H1 (cell line): ENCODE measurements around the gene SEC24C. TPM values are rescaled to one million over a fixed set of nuclear protein-coding genes. Genes with fewer than 3 reads are reported as not detected.

ENCODE experiments used
- CTCF ChIA-PET: fragments of 300-600 bp; sonication (Branson Sonifier 250); formaldehyde crosslinking; loops from one replicate; lab custom pipeline; 2021; ENCODE audit not compliant: partially characterized antibody; lab: Charles Lee
- POLR2A ChIA-PET: fragments of 300-600 bp; sonication (Branson Sonifier 250); formaldehyde crosslinking; loops from one replicate; lab custom pipeline; 2021; ENCODE audit warnings: inconsistent platforms; ENCODE audit not compliant: partially characterized antibody; lab: Charles Lee
- DNase-seq, 2 experiments: peaks; one replicate each; pipeline versions ENCODE4 v3.0.0 to v3.0.0-alpha.2; 2010 to 2022; ENCODE audit warnings: low spot score in 2 of 2, low read depth in 1 of 2, mixed read lengths in 1 of 2
- FAIRE-seq: peaks from 2 replicates; lab custom pipeline; 2011; peaks lifted over from hg19 to GRCh38; lab: Jason Lieb, UNC
- H2AFZ ChIP-seq: 2 replicates; pipeline ENCODE4 v1.8.1; 2012; ENCODE audit warnings: low read length, inconsistent platforms
- H2AK5ac ChIP-seq: 2 replicates; pipeline ENCODE4 v1.6.1; 2013; ENCODE audit warnings: low read depth, low read length
- H2BK120ac ChIP-seq: replicated peaks from 2 replicates; pipeline ENCODE3; 2013; ENCODE audit warnings: low read depth, low read length, inconsistent platforms
- H2BK12ac ChIP-seq: 2 replicates; pipeline ENCODE4 v1.6.1; 2013; ENCODE audit warnings: low read depth, low read length
- H2BK15ac ChIP-seq: 2 replicates; pipeline ENCODE4 v1.6.1; 2013; ENCODE audit warnings: low read length
- H2BK20ac ChIP-seq: 2 replicates; pipeline ENCODE4 v1.6.1; 2013; ENCODE audit warnings: low read length
- H2BK5ac ChIP-seq: 2 replicates; pipeline ENCODE4 v1.6.1; 2013; ENCODE audit warnings: low read depth, low read length
- H3K14ac ChIP-seq: 2 replicates; pipeline ENCODE4 v1.6.1; 2013; ENCODE audit warnings: inconsistent platforms; ENCODE audit not compliant: insufficient read length
- H3K18ac ChIP-seq: 2 replicates; pipeline ENCODE4 v1.6.1; 2013; ENCODE audit warnings: low read length; ENCODE audit errors: extremely low read depth
- H3K23ac ChIP-seq: 2 replicates; pipeline ENCODE4 v1.6.1; 2013; ENCODE audit warnings: inconsistent platforms; ENCODE audit not compliant: insufficient read length
- H3K23me2 ChIP-seq: 2 replicates; pipeline ENCODE4 v1.6.1; 2013; ENCODE audit warnings: low read depth, low read length
- H3K27ac ChIP-seq: 2 replicates; pipeline ENCODE4 v1.6.1; 2011; ENCODE audit warnings: low read depth, low read length, inconsistent platforms
- H3K27me3 ChIP-seq, 4 experiments: replicated peaks in 1 of 4; 1 replicate in 1 of 4; 2 replicates in 3 of 4; pipeline versions ENCODE4 v1.6.1 to v1.8.1; 2011 to 2013; ENCODE audit warnings: low read length in 3 of 4, mild to moderate bottlenecking in 3 of 4, inconsistent platforms in 2 of 4, mixed read lengths in 2 of 4, moderate library complexity in 1 of 4; ENCODE audit not compliant: control insufficient read depth in 3 of 4, insufficient read depth in 3 of 4; ENCODE audit errors: extremely low read depth in 1 of 4
- H3K36me3 ChIP-seq, 4 experiments: 2 replicates each; pipeline versions ENCODE4 v1.6.1 to v1.8.1; 2011 to 2013; ENCODE audit warnings: mild to moderate bottlenecking in 4 of 4, low read length in 3 of 4, moderate library complexity in 2 of 4, control low read depth in 1 of 4, inconsistent platforms in 1 of 4; ENCODE audit not compliant: insufficient read depth in 4 of 4, control insufficient read depth in 2 of 4
- H3K4ac ChIP-seq: replicated peaks from 2 replicates; pipeline ENCODE3; 2013; ENCODE audit warnings: low read length, low read depth, mixed read lengths, inconsistent platforms; ENCODE audit not compliant: insufficient read length
- H3K4me1 ChIP-seq, 4 experiments: replicated peaks in 1 of 4; 1 replicate in 1 of 4; 2 replicates in 3 of 4; pipeline versions ENCODE4 v1.6.1 to v1.8.1; 2011 to 2013; ENCODE audit warnings: low read length in 3 of 4, inconsistent platforms in 2 of 4, mixed read lengths in 1 of 4; ENCODE audit not compliant: insufficient read depth in 4 of 4, control insufficient read depth in 3 of 4
- H3K4me2 ChIP-seq, 2 experiments: 2 replicates each; pipeline versions ENCODE4 v1.6.1 to v1.8.1; 2011 to 2013; ENCODE audit warnings: low read depth in 2 of 2, low read length in 2 of 2, control low read depth in 1 of 2, inconsistent platforms in 1 of 2, mild to moderate bottlenecking in 1 of 2; ENCODE audit not compliant: insufficient read depth in 1 of 2
- H3K4me3 ChIP-seq, 4 experiments: fragments of 200-600, 300-600 bp in 1 of 4; sonication (generic), shearing (Covaris generic), sonication (Bioruptor Twin) in 1 of 4; 2 replicates each; pipeline versions ENCODE4 v1.5.1 to v1.8.1; 2011 to 2016; ENCODE audit warnings: low read length in 4 of 4, low read depth in 3 of 4, control low read depth in 2 of 4, inconsistent platforms in 2 of 4, mild to moderate bottlenecking in 2 of 4, mixed read lengths in 1 of 4, moderate library complexity in 1 of 4; ENCODE audit not compliant: insufficient read depth in 2 of 4; ENCODE audit errors: extremely low read depth in 1 of 4
- H3K56ac ChIP-seq: replicated peaks from 2 replicates; pipeline ENCODE3; 2013; ENCODE audit warnings: low read depth, mild to moderate bottlenecking, mixed read lengths, low read length, inconsistent platforms; ENCODE audit not compliant: insufficient read length
- H3K79me1 ChIP-seq: 2 replicates; pipeline ENCODE4 v1.6.1; 2013; ENCODE audit warnings: low read depth, low read length, control low read depth
- H3K79me2 ChIP-seq, 2 experiments: 2 replicates each; pipeline versions ENCODE4 v1.6.1 to v1.8.1; 2012 to 2013; ENCODE audit warnings: low read length in 2 of 2, mild to moderate bottlenecking in 2 of 2, inconsistent platforms in 1 of 2; ENCODE audit not compliant: insufficient read depth in 2 of 2, control insufficient read depth in 1 of 2
- H3K9ac ChIP-seq, 4 experiments: replicated peaks in 1 of 4; 1 replicate in 1 of 4; 2 replicates in 3 of 4; pipeline versions ENCODE4 v1.6.1 to v1.8.1; 2011 to 2013; ENCODE audit warnings: low read depth in 3 of 4, low read length in 3 of 4, control low read depth in 2 of 4, mild to moderate bottlenecking in 2 of 4, moderate library complexity in 2 of 4, inconsistent platforms in 1 of 4; ENCODE audit errors: extremely low read depth in 1 of 4
- H3K9me3 ChIP-seq, 2 experiments: 2 replicates each; pipeline versions ENCODE4 v1.6.1 to v1.8.1; 2012 to 2013; ENCODE audit warnings: mild to moderate bottlenecking in 2 of 2, moderate library complexity in 2 of 2, control low read depth in 1 of 2, inconsistent platforms in 1 of 2, low read depth in 1 of 2, low read length in 1 of 2, mixed read lengths in 1 of 2; ENCODE audit not compliant: insufficient read depth in 2 of 2
- H4K20me1 ChIP-seq, 2 experiments: replicated peaks in 1 of 2; 2 replicates each; pipeline versions ENCODE3 to v1.8.1; 2011 to 2013; ENCODE audit warnings: inconsistent platforms in 2 of 2, low read length in 2 of 2, mild to moderate bottlenecking in 1 of 2; ENCODE audit not compliant: insufficient read depth in 2 of 2, control insufficient read depth in 1 of 2
- H4K5ac ChIP-seq: 2 replicates; pipeline ENCODE4 v1.6.1; 2013; ENCODE audit warnings: low read length, low read depth, mixed read lengths, inconsistent platforms; ENCODE audit not compliant: insufficient read length
- H4K8ac ChIP-seq: 2 replicates; pipeline ENCODE4 v1.8.0; 2013; ENCODE audit warnings: mild to moderate bottlenecking, moderate library complexity, low read length, inconsistent platforms; ENCODE audit not compliant: insufficient read depth; ENCODE audit errors: extremely low read depth
- H4K91ac ChIP-seq: replicated peaks from 2 replicates; pipeline ENCODE3; 2013; ENCODE audit warnings: low read length, mixed read lengths, inconsistent platforms; ENCODE audit not compliant: insufficient read length
- CEBPB ChIP-seq: IDR thresholded peaks from 2 replicates; pipeline ENCODE4 v1.6.1; 2012; ENCODE audit warnings: low read depth, low read length
- EGR1 ChIP-seq: IDR thresholded peaks from 2 replicates; pipeline ENCODE4 v1.6.1; 2011; ENCODE audit warnings: low read depth, low read length, borderline replicate concordance
- FOSL1 ChIP-seq: IDR thresholded peaks from 2 replicates; pipeline ENCODE4 v1.6.1; 2011; ENCODE audit warnings: mild to moderate bottlenecking, low read depth, low read length, moderate library complexity; ENCODE audit not compliant: insufficient read depth
- GTF2F1 ChIP-seq: IDR thresholded peaks from 2 replicates; pipeline ENCODE4 v1.6.1; 2012; ENCODE audit warnings: low read depth, low read length, improper control_type of control experiment, borderline replicate concordance
- KDM5A ChIP-seq: fragments of 200-600 bp; IDR thresholded peaks from 2 replicates; pipeline ENCODE4 v1.7.1; 2012; ENCODE audit warnings: mild to moderate bottlenecking, low read length, inconsistent platforms, mixed read lengths
- RAD21 ChIP-seq, 2 experiments: IDR thresholded peaks in 1 of 2; conservative IDR thresholded peaks in 1 of 2; 2 replicates each; pipeline ENCODE4 v1.6.1; 2011; ENCODE audit warnings: low read depth in 2 of 2, low read length in 2 of 2, improper control_type of control experiment in 1 of 2, inconsistent platforms in 1 of 2, mild to moderate bottlenecking in 1 of 2, moderate library complexity in 1 of 2
- SIN3A ChIP-seq, 2 experiments: IDR thresholded peaks in 1 of 2; conservative IDR thresholded peaks in 1 of 2; 2 replicates each; pipeline ENCODE4 v1.6.1; 2011 to 2012; ENCODE audit warnings: low read length in 2 of 2, improper control_type of control experiment in 1 of 2, low read depth in 1 of 2, mild to moderate bottlenecking in 1 of 2
- SUZ12 ChIP-seq: fragments of 200-600 bp; sonication (generic); IDR thresholded peaks from 2 replicates; pipeline ENCODE4 v1.6.1; 2012; ENCODE audit warnings: mild to moderate bottlenecking, inconsistent platforms, low read length, moderate library complexity, mixed read lengths
- TCF12 ChIP-seq: IDR thresholded peaks from 2 replicates; pipeline ENCODE4 v1.6.1; 2011; ENCODE audit warnings: low read depth, mild to moderate bottlenecking, low read length
- TEAD4 ChIP-seq: IDR thresholded peaks from 2 replicates; pipeline ENCODE4 v1.6.1; 2012; ENCODE audit warnings: low read depth, low read length, inconsistent platforms, mixed read lengths
- ZNF274 ChIP-seq: IDR thresholded peaks from 2 replicates; pipeline ENCODE4 v1.7.0; 2012; ENCODE audit warnings: low read length, borderline replicate concordance; ENCODE audit errors: extremely low read depth
- WGBS, 2 experiments: shearing (Covaris generic) in 1 of 2; methylation state at CpG; one replicate each; pipeline versions ENCODE4 v1.1.6 to v1.1.7; 2013 to 2015; ENCODE audit warnings: low lambda C conversion rate in 2 of 2, mixed read lengths in 2 of 2, inconsistent platforms in 1 of 2, low coverage in 1 of 2, missing lambda C conversion rate in 1 of 2; ENCODE audit not compliant: insufficient replicate concordance in 2 of 2, insufficient coverage in 1 of 2, insufficient read length in 1 of 2; ENCODE audit errors: extremely low coverage in 1 of 2, missing lambda C conversion rate in 1 of 2; 5-methylcytosine and 5-hydroxymethylcytosine counted together
- polyA plus RNA-seq, 7 experiments: library from polyadenylated mRNA; depleted of rRNA in 3 of 7; stranded (reverse) in 5 of 7; unstranded in 2 of 7; fragments of >200 nt in 5 of 7; fragments of 200-250 nt in 2 of 7; gene quantifications; 1 replicate in 5 of 7; 2 replicates in 1 of 7; 4 replicates in 1 of 7; pipeline versions ENCODE4 v1.2.1 to v1.2.3, GENCODE V29; 2011 to 2013; ENCODE audit warnings: missing spikeins in 2 of 7, mixed read lengths in 2 of 7
- total RNA-seq: library from RNA; stranded (reverse); fragmentation: NEBNext Ultra II Directional; extraction: Animal tissue kit (Norgen Biotek cat#: 25700); gene quantifications from 2 replicates; pipeline ENCODE4 v1.2.1, GENCODE V29; 2021

Gene SEC24C
- total and polyA plus RNA-seq, 2 of the 8 experiments (the other 6 are each of a cell fraction or from before 2014, with no cell fraction given) = 63.2 to 67.4 TPM

DNA sequence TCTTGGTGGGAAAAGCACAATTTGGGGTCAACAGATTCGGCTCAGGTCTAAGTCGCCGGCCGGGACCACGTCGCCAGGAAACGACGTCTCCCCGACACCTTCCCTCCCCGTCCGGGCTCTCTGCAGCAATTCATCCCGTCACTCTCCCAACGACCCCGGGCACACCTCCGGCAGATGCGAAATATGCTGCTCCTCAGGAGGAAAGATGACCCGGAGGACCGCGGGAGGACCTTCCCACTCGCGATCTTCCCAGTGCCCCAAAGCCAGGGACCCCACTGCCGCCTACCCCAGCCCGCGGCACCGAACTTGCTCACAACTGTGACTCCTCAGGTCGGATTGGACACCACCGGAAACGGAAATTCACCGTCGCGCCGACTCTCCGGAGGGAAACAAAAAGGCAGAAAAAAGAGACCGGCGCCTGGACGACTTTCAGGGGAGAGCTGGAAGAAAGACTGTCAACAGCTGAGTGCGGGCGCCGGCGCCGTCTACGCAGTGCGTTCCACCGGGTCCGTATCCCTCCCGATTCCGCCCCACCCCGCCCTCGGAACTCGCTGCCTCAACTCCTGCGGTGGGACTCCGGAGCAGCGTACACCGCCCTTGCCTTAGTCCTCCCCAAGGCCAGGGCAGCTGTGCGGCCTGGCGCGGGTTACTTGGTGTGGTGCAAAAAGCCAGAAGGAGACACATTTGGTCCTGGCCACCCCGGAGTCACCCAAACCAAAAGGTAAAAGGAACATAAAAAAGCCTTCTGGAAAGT is 13.8 kb upstream of the SEC24C start:
- H2AFZ ChIP-seq = peak overlapping the region; percentile 97; the same call in 1 of the 2 replicates
- H3K23ac ChIP-seq = no peak overlapping the region
- FAIRE-seq = no peak
- H4K20me1 ChIP-seq = no peaks in the 10 kb centered on the region
- ChIA-PET POLR2A (interaction anchor here (0.6 to 8.3 kb wide), 15 partner anchors 11 to 484 kb away, joined by 3 to 124 read pairs (median 3); partner anchors contain the start of genes PPP3CB and SEC24C), CTCF (interaction anchor here (1.0 to 1.6 kb wide), 4 partner anchors 13 to 120 kb away, joined by 3 to 5 read pairs (median 4); a partner anchor contains a TSS)
- H3K36me3 ChIP-seq = peaks cover 4 to 30% (median 16%) of the 10 kb centered on the region in 4 experiments; a peak in 6 of 8 replicates
- no peak overlapping the region for H2BK20ac ChIP-seq
- peak overlapping the region; percentile 97 for H4K5ac ChIP-seq
- no peak overlapping the region for H2BK15ac ChIP-seq
- no peaks in the 10 kb centered on the region for H3K4me1 ChIP-seq
- no peak overlapping the region for H3K14ac ChIP-seq
- H3K23me2 ChIP-seq = 0 out of 2 replicates have a peak, but pooled peaks cover 2% of the 10 kb centered on the region
- H3K79me2 ChIP-seq = peaks cover 0 to 12% of the 10 kb centered on the region in 2 experiments; a peak in 1 of 4 replicates
- H2BK120ac ChIP-seq = no peak overlapping the region
- no peaks in the 10 kb centered on the region for H3K9me3 ChIP-seq
- H4K91ac ChIP-seq = peak overlapping the region; percentile 81
- no peak overlapping the region for H2BK12ac ChIP-seq
- H3K79me1 ChIP-seq = peaks cover 4% of the 10 kb centered on the region; the same call in 1 of the 2 replicates
- WGBS, 2 experiments = 1% methylated on average over 48 of the region's 58 CpGs; no CpG with 5 or more reads in 1 of the 2 experiments
- H3K4ac ChIP-seq = no peak overlapping the region
- peak overlapping the region; percentile 97 for H3K18ac ChIP-seq
- peak; percentile 63 to 98 for DNase-seq
- H3K27ac ChIP-seq = peak overlapping the region; percentile 88
- peak overlapping the region; percentile 90; the same call in 1 of the 2 replicates for H4K8ac ChIP-seq
- H3K27me3 ChIP-seq = no peaks in the 10 kb centered on the region
- H3K4me3 ChIP-seq = peak overlapping the region; percentile 96 to 98 (median 98)
- H3K4me2 ChIP-seq = peak overlapping the region; percentile 66 to 86
- peak overlapping the region; percentile 93 for H2BK5ac ChIP-seq
- H3K9ac ChIP-seq = peak overlapping the region; percentile 59 to 97 (median 96)
- no peak overlapping the region for H2AK5ac ChIP-seq
- H3K56ac ChIP-seq = peak overlapping the region; percentile 95
- TF ChIP-seq ZNF274 = no peak
- no peak for TF ChIP-seq RAD21 (IDR thresholded peaks at IDR 0.05 in 1 of 2, conservative IDR thresholded peaks at IDR 0.05 in 1 of 2; ENCODE audit: low read depth in 2 of 2, low read length in 2 of 2)
- TF ChIP-seq KDM5A = peak; percentile 84
- no peak for TF ChIP-seq TEAD4
- TF ChIP-seq FOSL1 = no peak
- no peak for TF ChIP-seq GTF2F1
- no peak for TF ChIP-seq SUZ12
- 0 out of 2 replicates have a peak, but pooled peaks have one; percentile 26 for TF ChIP-seq EGR1
- 0 out of 2 replicates have a peak, but pooled peaks have one; percentile 28 for TF ChIP-seq TCF12
- no peak; the same call in 1 of the 2 replicates for TF ChIP-seq CEBPB
- peak; percentile 96 to 98 for TF ChIP-seq SIN3A (conservative IDR thresholded peaks at IDR 0.05 in 1 of 2, IDR thresholded peaks at IDR 0.05 in 1 of 2; ENCODE audit: low read depth in 1 of 2, low read length in 2 of 2)
